ENCODE results near the gene UAP1. TPM values are rescaled to one million over a fixed set of nuclear protein-coding genes. Genes with fewer than 3 reads are reported as not detected.

UAP1 gene
- total and polyA plus RNA-seq, 4 experiments from 2014 or later: 21.5 to 33.7 (median 23.7) TPM

GRCh38 chr1:162552684-162553252 is 8.8 kb upstream of the UAP1 start:
- H3K9me3 ChIP-seq (ENCODE audit: control insufficient read depth in 1 of 2, low read length in 2 of 2): no peaks in the 10 kb centered on the region
- Mint-ChIP-seq H3K27ac (no peak overlapping the region), H3K4me3 (no peak overlapping the region), H3K36me3 (no peaks in the 10 kb centered on the region), H3K4me1 (no peaks in the 10 kb centered on the region), H3K27me3 (no peaks in the 10 kb centered on the region), H3K9me3 (peaks cover 0 to 1% (median 0%) of the 10 kb centered on the region in 8 donors)
- POLR2A ChIA-PET (ENCODE audit: partially characterized antibody): no interaction called here
- H3K4me3 ChIP-seq (ENCODE audit: low read length in 2 of 2): no peak overlapping the region
- no peaks in the 10 kb centered on the region for H3K4me1 ChIP-seq (ENCODE audit: insufficient read depth, low read length)
- intact Hi-C loops (cut with micrococcal nuclease): no loop called here
- no peak overlapping the region for H3K27ac ChIP-seq (ENCODE audit: low read depth, low read length)
- DNase-seq: no peak
- no peaks in the 10 kb centered on the region for H3K27me3 ChIP-seq (ENCODE audit: insufficient read depth, low read length)
- H3K36me3 ChIP-seq (ENCODE audit: insufficient read depth, low read length): no peaks in the 10 kb centered on the region
- CTCF ChIA-PET (ENCODE audit: partially characterized antibody): no interaction called here

- intact Hi-C loops (cut with micrococcal nuclease): no loop called here
- Mint-ChIP-seq H3K27ac (peak overlapping the region in 1 of 7 donors; percentile 57), H3K4me1 (no peaks in the 10 kb centered on the region), H3K9me3 (peaks cover 0 to 1% (median 0%) of the 10 kb centered on the region in 8 donors), H3K4me3 (no peak overlapping the region), H3K36me3 (no peaks in the 10 kb centered on the region), H3K27me3 (no peaks in the 10 kb centered on the region)
- Histone ChIP-seq H3K27ac (ENCODE audit: low read depth, low read length) (no peak overlapping the region), H3K4me1 (ENCODE audit: insufficient read depth, low read length) (no peaks in the 10 kb centered on the region), H3K9me3 (ENCODE audit: control insufficient read depth in 1 of 2, low read length in 2 of 2) (no peaks in the 10 kb centered on the region), H3K4me3 (ENCODE audit: low read length in 2 of 2) (no peak overlapping the region), H3K36me3 (ENCODE audit: insufficient read depth, low read length) (no peaks in the 10 kb centered on the region), H3K27me3 (ENCODE audit: insufficient read depth, low read length) (no peaks in the 10 kb centered on the region)
- CTCF ChIA-PET (ENCODE audit: partially characterized antibody): no interaction called here
- no peak for DNase-seq
- POLR2A ChIA-PET (ENCODE audit: partially characterized antibody): no interaction called here
Measured at GRCh38 chr1:162554258-162554657, 7.3 kb upstream of the UAP1 start.

- CTCF ChIA-PET (ENCODE audit: partially characterized antibody): no interaction called here
- Mint-ChIP-seq H3K4me1 (peaks cover 13 to 22% (median 17%) of the 10 kb centered on the region in 4 donors), H3K36me3 (peaks cover 0 to 7% of the 10 kb centered on the region in 2 donors), H3K27ac (no peak overlapping the region), H3K9me3 (no peaks in the 10 kb centered on the region), H3K27me3 (no peaks in the 10 kb centered on the region), H3K4me3 (no peak overlapping the region)
- H3K4me3 ChIP-seq (ENCODE audit: low read length in 2 of 2): no peak overlapping the region
- no peaks in the 10 kb centered on the region for H3K9me3 ChIP-seq (ENCODE audit: control insufficient read depth in 1 of 2, low read length in 2 of 2)
- intact Hi-C loops (cut with micrococcal nuclease): no loop called here
- no peak overlapping the region for H3K27ac ChIP-seq (ENCODE audit: low read depth, low read length)
- DNase-seq: no peak
- H3K27me3 ChIP-seq (ENCODE audit: insufficient read depth, low read length): no peaks in the 10 kb centered on the region
- POLR2A ChIA-PET (ENCODE audit: partially characterized antibody): no interaction called here
- no peaks in the 10 kb centered on the region for H3K36me3 ChIP-seq (ENCODE audit: insufficient read depth, low read length)
- H3K4me1 ChIP-seq (ENCODE audit: insufficient read depth, low read length): peaks cover 18% of the 10 kb centered on the region
Measured at GRCh38 chr1:162557536-162557935, 4.0 kb upstream of the UAP1 start.

- Mint-ChIP-seq H3K9me3 (no peaks in the 10 kb centered on the region), H3K4me1 (peaks cover 17 to 46% (median 30%) of the 10 kb centered on the region in 4 donors), H3K27me3 (no peaks in the 10 kb centered on the region), H3K27ac (peak overlapping the region; percentile 97 to 99 (median 98)), H3K4me3 (peak overlapping the region; percentile 93 to 97 (median 96)), H3K36me3 (peaks cover 0 to 7% of the 10 kb centered on the region in 2 donors)
- H3K9me3 ChIP-seq (ENCODE audit: control insufficient read depth in 1 of 2, low read length in 2 of 2): no peaks in the 10 kb centered on the region
- POLR2A ChIA-PET (ENCODE audit: partially characterized antibody): interaction anchor here (1.0 to 1.6 kb wide), 5 partner anchors 9 to 63 kb away, joined by 3 to 4 read pairs (median 3); partner anchors contain the start of gene UHMK1
- peak overlapping the region; percentile 85 for H3K27ac ChIP-seq (ENCODE audit: low read depth, low read length)
- no peaks in the 10 kb centered on the region for H3K36me3 ChIP-seq (ENCODE audit: insufficient read depth, low read length)
- H3K4me1 ChIP-seq (ENCODE audit: insufficient read depth, low read length): peaks cover 19% of the 10 kb centered on the region
- intact Hi-C loops (cut with micrococcal nuclease): loop anchor here (1.0 to 2.0 kb wide), 3 partner anchors 63 to 760 kb away; partner anchors contain the start of genes NOS1AP, NUF2 and UHMK1
- peak in 1 of 5 donors; percentile 35 for DNase-seq
- no peaks in the 10 kb centered on the region for H3K27me3 ChIP-seq (ENCODE audit: insufficient read depth, low read length)
- CTCF ChIA-PET (ENCODE audit: partially characterized antibody): interaction anchor here (0.9 kb wide), 1 partner anchor 53 kb away, joined by 3 read pairs; no protein-coding TSS in a partner anchor
- peak overlapping the region; percentile 63 to 95 for H3K4me3 ChIP-seq (ENCODE audit: low read length in 2 of 2)
Measured at GRCh38 chr1:162560303-162561036, 1.1 kb upstream of the UAP1 start.

GRCh38 chr1:162561037-162561615 is 396 bp upstream of the UAP1 start:
- H3K4me3 Mint-ChIP-seq: peak overlapping the region; percentile 93 to 97 (median 96)
- no peaks in the 10 kb centered on the region for H3K27me3 ChIP-seq (ENCODE audit: insufficient read depth, low read length)
- intact Hi-C loops (cut with micrococcal nuclease): loop anchor here (1.0 to 2.0 kb wide), 3 partner anchors 64 to 760 kb away; partner anchors contain the start of genes NOS1AP, NUF2 and UHMK1
- ChIA-PET CTCF (ENCODE audit: partially characterized antibody) (no interaction called here), POLR2A (ENCODE audit: partially characterized antibody) (interaction anchor here (1.0 to 1.6 kb wide), 4 partner anchors 8 to 63 kb away, joined by 3 to 4 read pairs (median 4); partner anchors contain the start of gene UHMK1)
- H3K9me3 ChIP-seq (ENCODE audit: control insufficient read depth in 1 of 2, low read length in 2 of 2): no peaks in the 10 kb centered on the region
- peak; percentile 97 to 98 (median 98) for DNase-seq
- H3K4me3 ChIP-seq (ENCODE audit: low read length in 2 of 2): peak overlapping the region; percentile 63 to 95
- peaks cover 19% of the 10 kb centered on the region for H3K4me1 ChIP-seq (ENCODE audit: insufficient read depth, low read length)
- no peaks in the 10 kb centered on the region for H3K9me3 Mint-ChIP-seq
- H3K27me3 Mint-ChIP-seq: no peaks in the 10 kb centered on the region
- H3K27ac Mint-ChIP-seq: peak overlapping the region; percentile 97 to 99 (median 98)
- no peaks in the 10 kb centered on the region for H3K36me3 ChIP-seq (ENCODE audit: insufficient read depth, low read length)
- peak overlapping the region; percentile 85 for H3K27ac ChIP-seq (ENCODE audit: low read depth, low read length)
- H3K36me3 Mint-ChIP-seq: peaks cover 0 to 12% of the 10 kb centered on the region in 2 donors
- peaks cover 17 to 48% (median 30%) of the 10 kb centered on the region in 4 donors for H3K4me1 Mint-ChIP-seq

GRCh38 chr1:162562470-162562828 is 927 bp downstream of the UAP1 start:
- Histone ChIP-seq H3K36me3 (ENCODE audit: insufficient read depth, low read length) (no peaks in the 10 kb centered on the region), H3K27me3 (ENCODE audit: insufficient read depth, low read length) (no peaks in the 10 kb centered on the region), H3K27ac (ENCODE audit: low read depth, low read length) (peak overlapping the region; percentile 85), H3K4me1 (ENCODE audit: insufficient read depth, low read length) (peaks cover 19% of the 10 kb centered on the region), H3K9me3 (ENCODE audit: control insufficient read depth in 1 of 2, low read length in 2 of 2) (no peaks in the 10 kb centered on the region), H3K4me3 (ENCODE audit: low read length in 2 of 2) (peak overlapping the region in 1 of 2 donors; percentile 95)
- H3K27ac Mint-ChIP-seq: peak overlapping the region; percentile 86 to 99 (median 93)
- peak in 1 of 5 donors; percentile 14 for DNase-seq
- peaks cover 17 to 48% (median 30%) of the 10 kb centered on the region in 4 donors for H3K4me1 Mint-ChIP-seq
- intact Hi-C loops (cut with micrococcal nuclease): no loop called here
- H3K9me3 Mint-ChIP-seq: no peaks in the 10 kb centered on the region
- H3K36me3 Mint-ChIP-seq: peaks cover 2 to 17% of the 10 kb centered on the region in 2 donors
- ChIA-PET POLR2A (ENCODE audit: partially characterized antibody) (no interaction called here), CTCF (ENCODE audit: partially characterized antibody) (no interaction called here)
- H3K4me3 Mint-ChIP-seq: peak overlapping the region; percentile 85 to 97 (median 94)
- H3K27me3 Mint-ChIP-seq: no peaks in the 10 kb centered on the region

- ChIA-PET CTCF (ENCODE audit: partially characterized antibody) (no interaction called here), POLR2A (ENCODE audit: partially characterized antibody) (no interaction called here)
- Mint-ChIP-seq H3K36me3 (peaks cover 3 to 17% of the 10 kb centered on the region in 2 donors), H3K4me3 (peak overlapping the region in 1 of 8 donors; percentile 13), H3K9me3 (no peaks in the 10 kb centered on the region), H3K4me1 (peaks cover 18 to 48% (median 32%) of the 10 kb centered on the region in 4 donors), H3K27me3 (no peaks in the 10 kb centered on the region), H3K27ac (peak overlapping the region in 2 of 7 donors; percentile 10 to 46)
- H3K9me3 ChIP-seq (ENCODE audit: control insufficient read depth in 1 of 2, low read length in 2 of 2): no peaks in the 10 kb centered on the region
- intact Hi-C loops (cut with micrococcal nuclease): no loop called here
- no peak overlapping the region for H3K4me3 ChIP-seq (ENCODE audit: low read length in 2 of 2)
- no peak overlapping the region for H3K27ac ChIP-seq (ENCODE audit: low read depth, low read length)
- peaks cover 19% of the 10 kb centered on the region for H3K4me1 ChIP-seq (ENCODE audit: insufficient read depth, low read length)
- DNase-seq: no peak
- H3K36me3 ChIP-seq (ENCODE audit: insufficient read depth, low read length): no peaks in the 10 kb centered on the region
- H3K27me3 ChIP-seq (ENCODE audit: insufficient read depth, low read length): no peaks in the 10 kb centered on the region
Measured at GRCh38 chr1:162564762-162565218, 3.3 kb downstream of the UAP1 start.

Measured in CD4-positive, alpha-beta memory T cell (primary cell).